ENCODE results near the gene ILDR1.

ILDR1 gene

DNA sequence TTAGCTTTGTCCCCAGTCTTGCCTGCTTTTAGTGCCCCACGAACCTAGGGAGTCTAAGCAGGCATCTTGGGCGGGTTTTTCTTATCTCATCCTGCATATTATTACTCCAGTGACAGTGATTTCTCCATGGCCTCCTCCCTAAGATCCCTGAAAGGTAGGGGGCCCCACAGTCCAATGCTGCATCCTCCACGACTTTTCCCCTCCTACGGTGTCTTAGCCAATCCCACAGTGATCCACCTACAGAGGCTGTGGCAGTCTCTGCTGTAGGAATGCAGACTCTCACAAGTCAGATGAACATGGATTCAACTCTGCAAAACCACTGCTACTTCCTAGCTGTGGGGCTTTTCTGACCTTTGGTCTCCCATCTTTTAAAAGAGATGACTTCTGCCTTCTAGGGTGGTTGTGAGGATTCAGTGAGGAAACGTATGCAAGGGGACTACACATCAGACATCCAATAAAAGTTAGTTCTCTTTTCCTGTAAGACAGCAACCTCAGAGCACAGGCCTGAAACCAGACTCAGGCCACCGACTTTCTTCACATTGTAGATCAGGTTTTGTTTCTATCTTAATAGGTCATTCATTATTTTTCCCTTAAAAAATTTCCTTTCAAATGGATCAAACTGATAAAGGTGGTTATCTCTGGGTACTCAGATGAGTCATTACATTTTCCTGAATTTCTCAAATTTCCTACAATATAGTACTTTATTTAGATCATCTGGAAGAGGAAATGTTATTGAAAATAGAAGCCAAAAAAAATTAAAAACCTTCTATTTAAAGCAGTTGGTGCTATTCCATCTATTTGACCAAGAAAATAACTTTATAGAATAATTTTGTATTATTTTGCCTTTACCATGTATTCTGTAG, 23.2 kb downstream of the ILDR1 start:
- Histone ChIP-seq H3K79me2 (ENCODE audit: low read length) (no peaks in the 10 kb centered on the region), H3K4me1 (ENCODE audit: low read length) (peaks cover 90% of the 10 kb centered on the region), H3K27ac (ENCODE audit: low read length) (peak overlapping the region; percentile 64), H3K36me3 (replicated peaks; ENCODE audit: low read depth, low read length) (no peaks in the 10 kb centered on the region), H3K4me3 (ENCODE audit: low read length) (peak overlapping the region; percentile 38), H4K20me1 (ENCODE audit: insufficient read depth, low read length) (no peaks in the 10 kb centered on the region), H3K27me3 (ENCODE audit: low read depth, low read length) (no peaks in the 10 kb centered on the region), H3K9me3 (ENCODE audit: insufficient read depth, low read length) (no peaks in the 10 kb centered on the region), H3K9ac (ENCODE audit: low read length) (peak overlapping the region; percentile 36; the same call in 1 of the 2 replicates), H3K4me2 (ENCODE audit: low read length) (peak overlapping the region; percentile 66), H2AFZ (ENCODE audit: low read depth, low read length) (no peak overlapping the region)
- TF ChIP-seq CTCF (IDR thresholded peaks at IDR 0.05; ENCODE audit: low read depth, low read length) (no peak), EZH2phosphoT487 (IDR thresholded peaks at IDR 0.05; ENCODE audit: low read depth) (no peak)

DNA sequence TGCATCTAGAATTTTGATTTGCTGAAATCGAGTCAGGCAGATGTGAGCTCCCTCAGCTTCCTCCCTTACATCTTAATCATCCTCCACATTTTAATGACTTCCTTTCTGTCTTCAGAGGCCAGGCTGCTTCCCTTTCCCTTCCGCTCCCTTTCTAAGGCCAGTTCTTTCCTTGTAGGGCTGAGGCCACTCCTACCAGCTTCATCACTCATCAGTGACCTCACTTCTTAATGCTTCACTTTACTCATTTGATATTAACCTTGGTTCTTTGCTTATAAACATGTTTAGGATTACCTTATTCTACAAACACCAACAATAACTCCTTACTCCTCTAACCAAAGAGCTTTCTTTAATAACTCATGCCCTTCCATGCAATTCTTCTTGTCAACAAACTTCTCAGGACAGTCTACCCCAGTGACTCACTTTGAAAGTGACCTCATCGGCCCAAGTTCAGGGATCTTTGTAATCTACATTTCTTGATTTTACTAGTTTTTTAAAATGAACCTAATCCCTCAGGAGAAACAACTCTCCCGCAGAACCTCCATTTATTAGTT, 23.9 kb downstream of the ILDR1 start:
- H3K79me2 ChIP-seq (ENCODE audit: low read length): no peaks in the 10 kb centered on the region
- TF ChIP-seq CTCF (IDR thresholded peaks at IDR 0.05; ENCODE audit: low read depth, low read length) (no peak), EZH2phosphoT487 (IDR thresholded peaks at IDR 0.05; ENCODE audit: low read depth) (no peak)
- peak overlapping the region; percentile 38 for H3K4me3 ChIP-seq (ENCODE audit: low read length)
- peaks cover 82% of the 10 kb centered on the region for H3K4me1 ChIP-seq (ENCODE audit: low read length)
- peak overlapping the region; percentile 66 for H3K4me2 ChIP-seq (ENCODE audit: low read length)
- no peaks in the 10 kb centered on the region for H4K20me1 ChIP-seq (ENCODE audit: insufficient read depth, low read length)
- H3K27me3 ChIP-seq (ENCODE audit: low read depth, low read length): no peaks in the 10 kb centered on the region
- peak overlapping the region; percentile 43; the same call in 1 of the 2 replicates for H3K9ac ChIP-seq (ENCODE audit: low read length)
- H3K9me3 ChIP-seq (ENCODE audit: insufficient read depth, low read length): no peaks in the 10 kb centered on the region
- no peak overlapping the region for H2AFZ ChIP-seq (ENCODE audit: low read depth, low read length)
- H3K27ac ChIP-seq (ENCODE audit: low read length): peak overlapping the region; percentile 64
- no peaks in the 10 kb centered on the region for H3K36me3 ChIP-seq (replicated peaks; ENCODE audit: low read depth, low read length)

DNA sequence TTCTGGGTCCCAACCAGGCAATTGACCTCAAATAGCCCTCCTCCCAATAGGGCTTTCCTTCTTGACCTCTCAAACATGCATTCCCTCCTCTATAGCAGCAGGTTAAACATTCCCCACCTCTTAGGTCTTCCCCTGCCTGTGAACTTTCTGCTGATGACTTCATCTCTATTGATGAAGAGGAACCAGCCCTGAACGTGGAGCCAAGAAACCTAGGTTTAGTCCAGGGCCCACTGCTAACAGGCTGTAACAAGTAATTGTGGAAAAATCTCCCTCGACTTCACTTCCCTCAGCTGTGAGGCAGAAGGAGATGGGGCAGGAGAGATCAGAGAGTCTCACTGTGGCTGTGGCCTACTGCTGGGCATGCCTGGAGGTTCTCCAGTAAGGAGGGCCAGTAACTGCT, 24.7 kb downstream of the ILDR1 start:
- Histone ChIP-seq H3K4me1 (ENCODE audit: low read length) (peaks cover 81% of the 10 kb centered on the region), H3K79me2 (ENCODE audit: low read length) (no peaks in the 10 kb centered on the region), H3K9me3 (ENCODE audit: insufficient read depth, low read length) (no peaks in the 10 kb centered on the region), H4K20me1 (ENCODE audit: insufficient read depth, low read length) (no peaks in the 10 kb centered on the region), H3K36me3 (replicated peaks; ENCODE audit: low read depth, low read length) (no peaks in the 10 kb centered on the region), H3K4me3 (ENCODE audit: low read length) (peak overlapping the region; percentile 38; the same call in 1 of the 2 replicates), H3K27me3 (ENCODE audit: low read depth, low read length) (no peaks in the 10 kb centered on the region), H3K27ac (ENCODE audit: low read length) (peak overlapping the region; percentile 64), H3K9ac (ENCODE audit: low read length) (peak overlapping the region; percentile 43; the same call in 1 of the 2 replicates), H2AFZ (ENCODE audit: low read depth, low read length) (0 out of 2 replicates have a peak overlapping the region, but pooled peaks have one; percentile 16), H3K4me2 (ENCODE audit: low read length) (peak overlapping the region; percentile 66)
- TF ChIP-seq CTCF (IDR thresholded peaks at IDR 0.05; ENCODE audit: low read depth, low read length) (no peak), EZH2phosphoT487 (IDR thresholded peaks at IDR 0.05; ENCODE audit: low read depth) (no peak)

- Histone ChIP-seq H3K9me3 (ENCODE audit: insufficient read depth, low read length) (no peaks in the 10 kb centered on the region), H3K36me3 (replicated peaks; ENCODE audit: low read depth, low read length) (no peaks in the 10 kb centered on the region), H3K4me1 (ENCODE audit: low read length) (peaks cover 73% of the 10 kb centered on the region), H3K27ac (ENCODE audit: low read length) (no peak overlapping the region), H3K79me2 (ENCODE audit: low read length) (no peaks in the 10 kb centered on the region), H4K20me1 (ENCODE audit: insufficient read depth, low read length) (no peaks in the 10 kb centered on the region), H3K27me3 (ENCODE audit: low read depth, low read length) (no peaks in the 10 kb centered on the region), H2AFZ (ENCODE audit: low read depth, low read length) (no peak overlapping the region), H3K4me3 (ENCODE audit: low read length) (no peak overlapping the region), H3K9ac (ENCODE audit: low read length) (no peak overlapping the region), H3K4me2 (ENCODE audit: low read length) (no peak overlapping the region)
- TF ChIP-seq CTCF (IDR thresholded peaks at IDR 0.05; ENCODE audit: low read depth, low read length) (no peak), EZH2phosphoT487 (IDR thresholded peaks at IDR 0.05; ENCODE audit: low read depth) (no peak)
Measured at GRCh38 chr3:121996441-121996840, 25.6 kb downstream of the ILDR1 start.

Data from OCI-LY3 (cell line).